ELR (cell line): Measurements from ENCODE around the gene KCNJ10.

Source experiments
- DNase-seq: peaks from one replicate; pipeline ENCODE4 v3.0.0-alpha.2; 2015; ENCODE audit warnings: low read depth

The KCNJ10 gene

GRCh38 chr1:160024195-160024905 is 45.6 kb downstream of the KCNJ10 start:
- DNase-seq = no peak

DNA sequence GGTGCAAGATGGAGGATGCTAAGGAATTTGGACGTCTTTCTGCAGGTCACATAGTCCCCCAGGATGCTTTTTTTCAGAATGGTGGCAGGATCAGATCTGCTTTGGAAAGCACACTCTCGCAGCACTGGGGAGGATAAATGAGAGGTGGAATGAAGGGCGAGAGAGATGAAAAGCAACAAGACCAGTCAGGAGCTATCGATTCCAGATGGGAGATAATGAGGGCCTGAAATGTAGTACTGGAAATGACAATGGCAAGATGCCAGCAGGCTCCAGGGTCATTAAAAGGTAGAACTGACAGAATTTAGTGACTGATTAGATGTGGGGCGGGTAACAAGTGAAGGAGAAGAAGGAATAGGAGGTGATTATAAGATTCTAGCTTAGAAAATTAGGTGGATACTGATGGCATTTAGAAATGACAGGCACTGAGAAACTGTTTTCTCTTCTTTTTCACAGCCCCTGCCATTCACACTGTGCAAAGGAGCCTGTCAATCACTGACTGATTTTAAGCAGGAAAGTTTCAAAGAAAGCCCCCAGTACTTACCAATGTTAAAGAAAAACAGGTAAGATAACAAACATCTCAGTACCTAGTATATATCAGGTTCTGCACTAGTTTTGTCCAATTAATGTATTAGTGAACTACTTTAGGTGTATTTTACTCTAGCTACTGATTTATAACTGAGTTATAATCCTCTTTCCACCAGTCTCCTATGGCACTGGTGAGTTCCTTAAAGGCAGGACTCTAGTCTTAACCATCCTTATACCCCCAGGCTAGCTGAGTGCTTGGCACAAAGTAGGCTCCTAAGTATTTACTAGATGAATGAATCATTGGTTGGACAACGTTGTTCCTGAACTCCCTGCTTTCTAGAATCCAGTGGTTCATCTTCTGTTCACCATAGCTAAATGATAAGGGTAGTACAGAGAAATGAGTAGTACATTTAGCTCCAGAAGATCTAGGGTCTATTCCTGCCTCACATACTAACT is 47.3 kb downstream of the KCNJ10 start:
- peak; percentile 60 for DNase-seq

GRCh38 chr1:160021376-160022074 is 48.4 kb downstream of the KCNJ10 start:
- DNase-seq = no peak

DNA sequence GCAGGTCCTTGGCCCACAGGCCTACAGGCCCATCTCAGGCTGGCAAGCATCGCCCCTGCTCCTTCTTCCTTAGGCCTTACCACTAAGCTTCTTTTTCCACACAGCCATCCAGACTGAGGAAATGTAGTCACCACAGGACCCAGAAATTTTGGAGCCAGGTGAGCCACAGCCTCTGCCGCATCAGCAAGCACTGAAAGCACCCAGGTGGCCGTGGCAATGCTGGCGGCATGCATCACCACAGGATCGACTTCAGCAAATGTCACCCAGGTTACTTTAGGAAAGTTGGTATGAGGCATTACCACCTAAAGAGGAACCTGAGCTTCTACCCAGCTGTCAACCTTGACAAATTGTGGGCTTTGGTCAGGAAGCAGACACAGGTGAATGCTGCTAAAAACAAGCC is 49.8 kb downstream of the KCNJ10 start:
- no peak for DNase-seq

DNA sequence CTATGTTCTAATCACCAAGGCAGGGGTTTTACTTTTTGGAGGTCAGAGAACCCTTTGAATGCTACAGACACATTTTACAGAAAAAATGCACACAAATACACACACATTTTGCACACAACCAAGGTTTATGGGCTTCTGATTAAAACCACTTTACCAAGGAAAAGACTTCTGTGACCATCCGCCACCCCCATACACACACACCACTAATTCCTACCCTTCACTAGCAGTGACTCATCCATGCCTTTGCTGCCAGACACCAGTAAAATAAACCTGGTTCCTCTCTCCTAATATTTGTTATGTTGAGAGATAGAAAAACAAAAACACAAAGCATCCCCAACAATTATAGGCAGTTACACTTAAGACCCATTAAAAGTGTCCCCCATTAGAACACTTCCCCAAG is 51.1 kb downstream of the KCNJ10 start:
- peak; percentile 56 for DNase-seq

DNA sequence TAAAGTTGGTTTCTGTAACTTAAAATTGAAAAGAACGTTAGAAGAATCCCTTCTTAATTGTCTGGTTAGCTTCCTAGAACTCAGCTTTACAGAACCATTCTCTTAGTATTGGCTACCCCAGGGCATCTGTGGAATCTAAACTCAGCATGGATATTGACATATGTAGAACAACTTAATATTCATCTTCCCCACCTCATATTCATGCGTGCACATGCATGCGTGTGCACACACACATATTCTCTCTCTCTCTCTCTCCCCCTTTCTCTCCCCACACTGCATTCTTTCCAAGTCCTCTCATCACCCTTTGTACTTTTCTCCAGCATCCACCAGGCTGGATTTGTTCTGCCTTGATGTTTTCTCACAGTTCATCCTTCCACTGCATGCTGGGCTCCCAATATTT is 51.6 kb downstream of the KCNJ10 start:
- no peak for DNase-seq

DNA sequence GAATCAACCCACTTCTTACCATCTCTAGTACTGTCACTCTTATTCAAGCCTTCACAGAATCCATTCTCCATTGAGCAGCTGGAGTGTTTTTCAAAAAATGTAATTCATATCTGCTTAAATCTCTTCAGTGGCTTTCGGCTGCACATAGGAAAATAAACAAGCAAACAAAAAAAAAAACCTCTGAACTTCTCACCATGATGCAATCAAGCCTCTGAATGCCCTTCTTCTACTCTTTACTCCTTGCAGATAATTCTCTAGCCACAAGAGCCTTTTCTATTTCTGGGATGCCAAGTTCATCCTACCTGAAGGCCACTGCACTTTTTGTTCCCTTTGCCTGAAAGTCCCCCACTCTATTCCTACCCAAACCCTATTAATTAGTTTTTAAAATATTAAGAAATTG is 52.4 kb downstream of the KCNJ10 start:
- DNase-seq = no peak

DNA sequence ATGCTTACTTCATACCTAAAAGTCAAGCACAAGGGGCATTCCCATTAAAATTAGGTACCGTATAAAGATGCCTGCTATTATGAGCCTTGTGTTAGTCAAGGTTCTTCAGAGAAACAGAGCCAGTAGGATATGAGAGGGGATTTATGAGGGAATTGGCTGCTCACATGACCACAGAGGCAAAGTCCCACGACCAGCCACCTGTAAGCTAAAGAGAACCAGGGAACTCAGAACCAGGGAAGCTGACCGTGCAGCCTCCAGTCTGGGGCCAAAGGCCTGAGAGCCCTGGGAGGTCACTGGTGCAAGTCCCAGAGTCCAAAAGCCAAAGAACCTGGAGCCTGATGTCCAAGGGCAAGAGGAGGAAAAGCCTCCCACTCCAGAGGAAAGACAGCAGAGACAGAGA is 58.2 kb downstream of the KCNJ10 start:
- DNase-seq = no peak

DNA sequence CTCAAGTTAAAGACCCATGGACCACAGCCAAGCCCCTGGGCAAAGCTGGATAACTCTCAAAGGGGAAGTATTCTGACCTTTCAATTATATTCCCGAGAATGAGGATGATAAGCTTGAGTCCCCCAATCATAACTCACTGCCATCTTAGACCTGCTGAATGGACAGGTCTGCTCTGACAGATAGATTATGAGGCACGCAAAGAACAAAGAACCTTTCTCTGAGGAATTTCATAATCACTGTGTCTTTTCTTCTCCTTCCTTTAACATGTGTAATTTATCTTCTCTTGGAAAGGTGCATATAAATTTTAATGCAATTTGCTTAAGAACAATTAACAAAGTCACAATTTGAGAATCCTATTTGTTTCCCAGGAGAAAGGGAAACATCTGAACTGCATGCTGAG is 60.2 kb downstream of the KCNJ10 start:
- no peak for DNase-seq

- DNase-seq = no peak
Observed at GRCh38 chr1:160009081-160009480, 60.9 kb downstream of the KCNJ10 start.

DNA sequence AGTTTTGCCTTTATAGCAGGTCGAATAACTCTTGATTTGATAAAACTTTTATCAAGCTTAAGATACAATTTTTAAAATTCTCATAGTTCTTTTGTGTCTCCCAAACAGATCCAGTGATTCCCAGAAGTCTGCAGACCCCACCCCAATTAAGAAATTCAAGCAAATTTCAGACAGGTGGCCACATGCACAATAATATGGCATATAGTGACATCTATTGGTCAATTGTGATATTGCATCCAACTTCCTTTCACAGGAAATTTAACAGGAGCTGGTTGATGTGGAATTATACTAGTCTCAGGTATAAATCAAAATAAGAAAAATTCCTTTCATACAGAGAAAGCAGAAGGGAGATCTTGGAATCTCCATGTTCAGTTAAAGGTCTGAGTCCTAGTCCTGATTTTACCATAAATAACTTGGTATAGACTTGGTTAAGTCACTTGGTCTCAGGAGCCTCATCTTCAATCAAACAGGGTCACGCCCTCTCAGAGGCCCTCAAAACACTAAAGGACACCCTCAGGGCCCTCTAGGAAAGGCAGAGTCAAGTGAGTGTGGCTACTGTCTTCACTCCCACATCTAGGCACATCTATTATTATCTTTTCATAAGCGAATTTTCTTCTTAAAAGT is 62.3 kb downstream of the KCNJ10 start:
- DNase-seq = peak; percentile 54

GRCh38 chr1:160006312-160006940 is 63.5 kb downstream of the KCNJ10 start:
- peak; percentile 81 for DNase-seq

DNA sequence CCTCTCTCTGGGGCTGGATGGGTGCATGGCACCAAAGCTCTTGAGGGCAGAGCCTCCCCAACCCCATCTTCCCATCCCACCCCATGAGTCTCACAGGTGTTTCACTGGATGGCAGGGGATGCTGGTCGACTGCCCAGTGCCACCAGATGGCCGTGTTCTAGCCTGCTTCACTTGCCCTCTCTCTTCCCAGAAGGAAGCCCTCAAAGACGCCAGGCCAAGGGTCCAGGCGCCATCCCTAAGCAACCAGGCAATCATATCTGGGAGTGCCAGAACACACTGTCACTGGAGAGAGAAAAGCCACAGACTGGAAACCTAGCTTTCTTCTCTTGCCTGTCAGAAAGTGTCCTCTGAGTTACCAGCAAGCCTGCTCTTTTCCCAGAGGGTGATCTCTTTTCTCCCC is 64.9 kb downstream of the KCNJ10 start:
- no peak for DNase-seq

DNA sequence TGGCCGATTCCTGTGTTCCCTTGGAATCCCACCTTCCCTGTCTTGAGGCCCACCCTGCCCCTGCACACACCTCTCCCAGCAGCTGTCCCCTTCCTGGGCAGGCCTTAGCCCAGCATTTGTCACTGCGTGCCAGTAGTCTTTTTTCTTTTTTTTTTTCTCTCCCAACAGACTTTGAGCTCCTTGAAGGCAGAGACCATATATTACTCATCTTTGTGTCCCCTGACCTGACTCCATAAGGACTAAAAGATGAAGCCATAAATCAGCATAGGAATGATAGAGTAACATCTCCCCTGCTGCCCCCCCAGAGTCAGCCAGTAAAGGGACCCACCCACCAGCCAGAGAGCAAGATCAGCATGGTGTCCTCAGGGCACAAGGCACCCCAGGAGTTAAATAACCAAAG is 65.5 kb downstream of the KCNJ10 start:
- no peak for DNase-seq

DNA sequence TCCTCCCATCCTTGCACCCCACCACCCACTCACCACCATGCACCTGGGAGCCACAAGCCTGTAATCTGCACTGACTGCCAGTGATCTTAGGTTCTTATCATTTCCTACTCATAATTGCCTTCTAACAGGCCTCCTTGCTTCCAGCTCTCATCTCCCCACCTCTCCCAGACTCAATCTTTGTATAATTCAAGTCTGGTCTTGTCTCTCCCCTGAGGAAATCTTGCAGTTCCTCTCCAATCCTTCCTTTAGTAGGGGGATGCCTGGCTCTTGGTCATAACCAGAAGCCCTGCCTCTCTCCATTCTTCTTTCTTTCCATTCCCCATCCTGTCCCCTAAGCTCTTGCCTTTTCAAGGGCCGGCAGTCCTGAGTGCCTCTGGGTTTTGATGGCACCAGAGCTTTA is 66.0 kb downstream of the KCNJ10 start:
- no peak for DNase-seq

DNA sequence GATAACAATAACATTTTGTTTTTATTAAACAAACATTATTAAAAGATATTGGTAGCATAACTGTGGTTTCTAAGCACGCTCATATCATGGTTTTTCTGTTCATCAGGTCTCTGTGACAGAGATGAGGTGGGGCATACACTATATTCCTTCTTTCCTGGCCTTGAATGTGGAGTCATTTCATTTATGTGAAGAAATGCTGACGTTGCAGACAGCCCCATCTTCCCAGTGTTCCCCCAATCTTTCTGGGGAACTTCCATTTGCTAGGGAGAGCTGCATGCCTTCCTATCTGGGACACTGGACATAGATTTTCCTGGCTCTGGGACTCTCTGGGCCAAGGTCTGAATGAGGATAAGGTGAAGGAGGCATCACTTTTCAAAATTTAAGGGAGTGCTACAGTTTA is 68.5 kb downstream of the KCNJ10 start:
- DNase-seq = no peak

- DNase-seq = peak; percentile 38
Observed at GRCh38 chr1:159999204-159999603, 70.8 kb downstream of the KCNJ10 start.

- DNase-seq = peak; percentile 91
Observed at GRCh38 chr1:159996653-159997052, 73.3 kb downstream of the KCNJ10 start.

DNA sequence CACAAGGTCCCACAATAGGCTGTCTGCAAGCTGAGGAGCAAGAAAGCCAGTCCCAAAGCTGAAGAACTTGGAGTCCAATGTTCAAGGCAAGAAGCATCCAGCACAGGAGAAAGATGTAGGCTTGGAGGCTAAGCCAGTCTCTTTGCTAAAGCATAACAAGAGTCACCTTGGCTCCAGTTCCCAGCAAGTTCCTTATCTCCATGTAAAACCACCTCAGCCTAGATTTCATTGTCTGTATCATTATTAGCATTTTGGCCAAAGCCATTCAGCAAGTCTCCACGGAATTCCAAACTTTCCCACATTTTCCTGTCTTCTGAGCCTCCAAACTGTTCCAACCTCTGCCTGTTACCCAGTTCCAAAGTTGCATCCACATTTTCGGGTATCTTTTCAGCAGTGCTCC is 75.1 kb downstream of the KCNJ10 start:
- no peak for DNase-seq

DNA sequence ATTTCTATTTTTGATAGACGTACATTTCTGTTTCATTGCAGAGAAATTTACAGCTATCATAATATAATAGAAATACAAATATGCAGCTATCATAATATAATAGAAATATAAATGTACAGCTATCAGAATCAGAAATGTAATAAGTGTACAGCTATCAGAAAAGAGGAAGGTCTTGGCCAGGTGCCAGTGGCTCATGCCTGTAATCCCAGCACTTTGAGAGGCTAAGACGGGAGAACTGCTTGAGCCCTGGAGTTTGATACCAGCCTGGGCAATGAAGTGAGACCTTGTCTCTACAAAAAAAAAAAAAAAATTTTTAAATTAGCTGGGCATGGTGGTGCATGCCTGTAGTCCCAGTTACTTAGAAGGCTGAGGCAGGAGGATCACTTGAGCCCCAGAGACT is 76.0 kb downstream of the KCNJ10 start:
- no peak for DNase-seq

GRCh38 chr1:159992161-159992560 is 77.8 kb downstream of the KCNJ10 start:
- no peak for DNase-seq

- peak; percentile 22 for DNase-seq
Observed at GRCh38 chr1:159991513-159991912, 78.4 kb downstream of the KCNJ10 start.
